M059J (cell line): Measurements from ENCODE around the gene SFXN5. TPM values are rescaled to one million over a fixed set of nuclear protein-coding genes. Genes with fewer than 3 reads are reported as not detected.
A peak's percentile ranks its signal among the peaks of the same experiment; 100 is the strongest.

ENCODE experiments used
- DNase-seq: peaks from one replicate; pipeline ENCODE4 v3.0.0-alpha.2; 2012; ENCODE audit warnings: low read depth
- total RNA-seq: library from RNA; depleted of rRNA; stranded (reverse); fragments of >200 nt; shearing (Covaris generic); gene quantifications from 2 replicates; pipeline ENCODE4 v1.2.3, GENCODE V29; 2014

SFXN5 gene
- total RNA-seq, 1 experiment from 2014 or later, result 17.3 TPM

DNA sequence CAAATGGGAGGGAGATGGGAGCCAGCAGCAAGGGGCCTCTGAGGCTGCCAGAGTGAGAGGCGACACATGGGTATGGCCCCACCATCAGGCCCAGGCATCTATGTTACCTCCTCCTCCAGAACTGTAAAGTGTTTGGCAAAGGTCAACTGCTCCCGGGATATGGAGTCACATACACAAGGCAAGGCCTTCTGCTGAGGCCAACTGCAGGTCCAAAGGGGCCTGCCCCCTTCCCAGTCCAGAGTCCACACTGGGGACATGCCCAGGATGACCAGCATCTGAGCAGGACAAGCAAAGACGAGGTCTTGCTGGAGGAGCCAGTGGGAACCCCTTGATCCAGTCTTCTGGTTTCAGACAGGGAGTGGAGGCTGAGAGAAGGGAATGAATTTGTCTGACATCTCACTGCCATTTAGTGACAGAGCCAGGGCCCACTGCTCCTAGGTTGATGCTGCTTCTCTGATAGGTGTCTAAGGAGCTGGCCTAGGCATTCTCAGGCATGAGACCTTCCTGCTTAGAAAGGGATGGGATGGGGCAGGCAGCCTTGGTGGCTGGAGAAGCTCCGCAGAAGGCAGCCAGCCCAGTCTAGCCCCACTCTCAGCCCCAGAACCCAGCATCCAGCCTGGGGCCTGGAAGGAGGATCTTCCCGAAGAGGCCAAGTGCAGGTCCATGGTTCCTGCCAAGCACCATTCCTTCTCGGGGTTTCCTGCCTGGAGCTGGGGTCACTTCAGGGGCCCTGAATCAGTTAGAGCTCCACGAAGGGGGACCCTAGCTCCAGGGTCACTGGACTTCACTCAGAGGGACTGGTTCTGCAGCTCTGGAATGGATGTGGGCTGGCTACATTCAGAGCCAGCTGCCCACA, 127.7 kb downstream of the SFXN5 start:
- DNase-seq, result no peak

DNA sequence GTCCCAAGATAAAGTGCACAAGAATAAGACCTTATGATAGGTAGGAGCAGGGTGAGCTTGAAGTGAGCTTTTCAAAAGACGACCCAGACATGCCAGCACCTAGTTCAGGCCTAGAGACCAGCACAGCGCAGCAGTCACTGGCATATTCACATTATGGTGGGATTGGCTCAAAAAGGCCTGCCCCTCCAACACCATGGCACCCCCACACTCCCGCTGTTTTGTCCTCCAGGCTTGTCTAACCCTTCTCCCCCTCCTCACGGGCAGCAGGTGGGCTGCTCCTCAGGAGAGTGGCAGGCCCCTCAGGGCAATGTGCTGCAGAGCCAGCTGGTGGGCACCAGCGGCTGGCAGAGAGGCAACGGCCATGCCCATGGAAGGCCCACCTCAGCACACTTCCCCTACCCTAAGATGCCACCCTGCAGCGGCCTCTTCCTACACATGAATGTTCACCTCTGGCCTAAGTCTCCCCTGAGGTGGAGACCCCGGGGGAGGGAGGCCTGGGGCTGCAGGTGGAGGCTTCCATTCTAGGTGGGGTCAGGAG, 128.6 kb downstream of the SFXN5 start:
- no peak for DNase-seq

DNA sequence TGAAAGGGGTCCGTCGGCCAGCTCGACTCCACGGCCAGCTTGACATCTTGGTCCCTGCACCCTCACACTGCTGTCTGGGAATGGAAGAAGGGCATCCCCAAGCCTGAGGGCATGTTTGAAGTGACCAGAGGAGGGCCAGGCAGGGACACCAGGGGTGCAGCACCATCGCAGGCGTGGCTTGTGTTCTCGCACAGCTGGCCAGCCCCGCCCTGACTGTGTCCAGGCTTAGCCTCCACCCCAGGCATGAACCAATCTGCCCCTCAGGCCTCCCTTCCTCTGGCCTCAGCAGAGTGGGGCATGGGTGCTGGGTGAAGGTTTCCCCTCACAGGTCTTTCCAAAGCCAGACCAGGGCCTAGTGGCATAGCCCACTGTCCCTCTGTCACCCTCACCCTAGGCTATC, 129.2 kb downstream of the SFXN5 start:
- no peak for DNase-seq

DNA sequence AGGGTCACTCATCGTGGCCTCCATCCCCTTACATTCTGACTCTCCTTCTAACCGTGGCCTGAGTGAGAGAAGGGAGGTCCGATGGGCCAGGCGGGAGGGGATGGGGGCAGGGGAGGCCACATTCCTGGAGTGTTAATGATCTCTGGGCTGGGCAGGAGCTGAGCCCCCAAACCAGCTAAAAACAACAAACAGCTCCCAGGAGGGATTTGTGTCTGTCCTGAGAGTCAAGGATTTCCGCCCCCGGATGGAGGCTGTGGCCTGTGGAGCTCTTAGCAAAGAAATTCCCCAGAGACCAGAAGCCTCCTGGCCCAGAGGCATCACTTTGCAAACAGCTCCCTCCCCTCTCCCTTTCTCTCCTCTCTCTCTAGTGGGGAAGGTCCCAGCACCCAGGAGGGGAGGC, 130.7 kb downstream of the SFXN5 start:
- DNase-seq, result no peak

DNA sequence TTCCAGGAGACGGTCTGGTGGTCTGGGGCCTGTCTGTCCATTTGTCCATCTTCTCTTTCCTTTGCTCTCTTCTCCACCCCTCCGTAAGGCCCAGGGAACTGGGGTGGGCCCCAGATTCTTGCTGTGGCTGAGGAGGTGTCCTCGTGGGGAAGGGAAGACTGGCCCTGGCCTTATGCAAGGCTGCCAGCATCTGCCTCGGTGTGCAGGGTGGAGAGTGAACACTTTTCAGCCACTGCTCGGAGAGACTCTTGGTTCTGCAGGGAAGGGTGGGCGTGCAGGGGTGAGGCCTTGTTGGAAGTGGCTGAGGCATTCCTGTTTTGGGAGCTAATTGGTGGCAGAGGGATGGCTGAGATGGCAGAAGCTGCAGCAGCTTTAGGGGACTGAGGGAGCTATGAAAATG, 131.2 kb downstream of the SFXN5 start:
- no peak for DNase-seq

DNA sequence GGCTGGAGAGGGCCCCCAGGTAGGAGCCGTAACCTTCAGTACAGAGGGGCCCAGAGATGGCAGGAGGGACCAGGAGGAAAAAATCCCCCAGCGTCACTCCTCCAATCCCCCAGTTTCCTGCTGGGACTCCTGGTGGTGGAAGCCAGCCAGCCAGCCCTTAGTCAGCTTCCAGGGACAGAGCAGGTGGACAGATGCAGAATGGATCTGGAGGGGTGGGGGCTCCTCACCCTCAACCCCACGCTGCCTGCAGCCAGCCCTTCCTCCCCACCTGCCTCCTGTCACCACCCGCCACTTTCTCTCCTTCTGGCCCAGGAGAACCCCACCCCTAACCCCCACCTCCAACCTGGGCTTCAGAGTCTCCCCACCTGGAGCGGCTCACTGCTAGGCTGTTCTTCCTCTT, 133.1 kb downstream of the SFXN5 start:
- DNase-seq, result no peak

DNA sequence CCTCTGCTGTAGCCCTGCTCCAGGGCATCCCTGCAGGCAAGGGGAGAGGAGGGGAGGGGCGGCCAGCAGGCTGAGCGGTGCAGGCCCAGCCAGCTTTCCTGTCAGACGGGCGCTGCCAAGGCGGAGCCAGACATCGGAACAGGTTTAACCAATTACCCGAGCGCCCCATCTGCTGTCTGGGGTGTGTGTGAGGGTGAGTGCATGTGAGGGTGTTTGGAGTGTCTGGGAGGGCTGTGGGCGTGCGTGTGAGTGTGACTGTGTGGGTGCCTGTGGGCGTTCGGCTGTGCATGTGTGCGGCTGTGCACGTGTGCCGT, 134.2 kb downstream of the SFXN5 start:
- no peak for DNase-seq

DNA sequence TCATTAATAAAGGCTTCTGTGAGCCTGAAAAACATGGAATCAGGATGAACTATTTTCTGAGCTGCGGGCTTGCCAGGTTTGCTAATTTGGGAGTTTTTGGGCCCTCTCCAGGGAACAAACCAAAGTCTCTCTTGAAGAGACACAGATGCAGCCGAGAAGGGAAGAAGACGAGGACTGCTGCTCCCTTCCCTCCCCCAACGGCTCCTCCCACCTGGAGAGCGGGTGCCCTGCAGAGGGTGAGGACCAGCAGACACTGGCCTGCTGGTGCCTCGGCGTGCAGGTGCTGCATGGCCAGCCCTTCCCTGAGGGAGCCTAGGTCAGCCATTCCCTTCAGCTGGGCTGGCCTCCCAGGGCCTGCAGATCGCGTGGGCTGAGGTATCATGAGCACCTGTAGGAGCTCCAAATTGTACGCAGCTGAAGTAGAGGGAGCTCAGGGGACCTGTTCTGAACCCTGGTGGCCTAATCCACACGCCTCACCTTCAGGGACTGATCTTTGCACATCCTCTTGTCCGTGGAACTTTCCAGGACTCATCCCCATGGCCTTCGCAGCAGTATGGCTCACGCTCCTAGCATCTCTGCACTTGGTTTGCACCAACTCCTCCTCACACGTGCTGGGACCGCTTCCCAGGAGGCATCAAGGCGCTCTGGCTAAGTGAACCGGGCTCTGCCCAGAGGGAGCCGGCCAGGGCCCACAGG, 134.7 kb downstream of the SFXN5 start:
- DNase-seq, result no peak

DNA sequence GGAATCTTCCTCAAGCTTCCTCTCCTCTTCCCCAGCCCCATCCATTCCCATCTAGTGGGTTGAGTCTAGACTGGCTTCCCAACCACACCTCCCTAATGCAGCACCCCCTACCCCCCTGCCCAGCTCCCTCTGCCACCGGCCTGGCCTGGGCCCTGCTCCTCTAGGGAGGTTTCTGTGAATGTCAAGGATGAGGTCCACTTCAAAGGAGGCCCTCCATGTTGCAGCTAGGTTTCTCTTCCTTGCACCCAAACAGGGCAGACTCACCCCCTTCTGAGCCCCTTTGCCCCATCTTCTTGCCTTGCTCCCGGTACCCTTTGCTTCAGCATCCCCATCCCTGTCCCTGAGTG, 135.9 kb downstream of the SFXN5 start:
- no peak for DNase-seq

DNA sequence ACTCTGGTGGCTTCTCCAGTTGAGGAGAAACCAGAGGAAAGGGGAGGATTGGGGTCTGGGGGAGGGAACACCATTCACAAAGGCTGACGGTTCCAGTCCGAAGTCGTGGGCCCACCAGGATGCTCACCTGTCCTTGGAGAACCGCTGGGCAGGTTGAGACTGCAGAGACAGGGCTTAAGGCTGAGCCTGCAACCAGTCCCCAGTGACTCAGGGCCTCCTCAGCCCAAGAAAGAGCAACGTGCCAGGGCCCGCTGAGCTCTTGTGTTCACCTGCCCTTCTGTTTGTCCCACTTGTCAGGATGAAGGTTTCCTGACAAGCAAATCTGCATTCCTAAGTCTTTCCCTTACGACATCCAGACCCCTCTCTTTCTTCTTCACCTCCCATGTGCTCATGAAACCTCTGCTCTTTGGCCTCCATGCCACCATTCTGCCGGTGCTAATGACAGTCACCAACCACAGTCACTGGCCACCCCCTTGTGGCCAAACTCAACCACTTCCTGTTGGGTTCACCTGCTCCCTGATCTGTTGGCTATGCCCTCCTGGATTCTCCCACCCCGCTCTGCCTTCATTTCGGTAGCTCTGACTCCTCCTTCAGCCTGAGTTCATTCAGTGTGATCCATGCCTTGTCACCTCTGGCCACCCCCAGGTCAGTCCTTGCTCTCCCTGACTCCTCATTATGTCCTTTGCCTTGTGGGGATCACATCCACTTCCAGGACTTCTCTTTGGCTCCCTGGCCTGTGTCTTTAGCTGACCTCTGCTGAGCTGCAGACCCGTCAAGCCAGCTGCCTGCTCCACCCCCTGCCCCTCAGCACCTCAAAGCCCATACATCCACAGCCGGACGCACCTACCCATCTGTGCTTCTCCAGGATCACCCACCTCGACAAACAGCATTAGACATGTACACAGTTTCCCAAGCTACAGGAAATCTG, 136.6 kb downstream of the SFXN5 start:
- peak; percentile 48 for DNase-seq

DNA sequence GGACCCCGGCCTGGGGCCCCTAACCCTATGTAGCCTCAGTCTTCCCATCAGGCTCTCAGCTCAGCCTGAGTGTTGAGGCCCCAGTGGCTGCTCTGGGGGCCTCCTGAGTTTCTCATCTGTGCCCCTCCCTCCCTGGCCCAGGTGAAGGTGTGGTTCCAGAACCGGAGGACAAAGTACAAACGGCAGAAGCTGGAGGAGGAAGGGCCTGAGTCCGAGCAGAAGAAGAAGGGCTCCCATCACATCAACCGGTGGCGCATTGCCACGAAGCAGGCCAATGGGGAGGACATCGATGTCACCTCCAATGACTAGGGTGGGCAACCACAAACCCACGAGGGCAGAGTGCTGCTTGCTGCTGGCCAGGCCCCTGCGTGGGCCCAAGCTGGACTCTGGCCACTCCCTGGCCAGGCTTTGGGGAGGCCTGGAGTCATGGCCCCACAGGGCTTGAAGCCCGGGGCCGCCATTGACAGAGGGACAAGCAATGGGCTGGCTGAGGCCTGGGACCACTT, 137.8 kb downstream of the SFXN5 start:
- no peak for DNase-seq

DNA sequence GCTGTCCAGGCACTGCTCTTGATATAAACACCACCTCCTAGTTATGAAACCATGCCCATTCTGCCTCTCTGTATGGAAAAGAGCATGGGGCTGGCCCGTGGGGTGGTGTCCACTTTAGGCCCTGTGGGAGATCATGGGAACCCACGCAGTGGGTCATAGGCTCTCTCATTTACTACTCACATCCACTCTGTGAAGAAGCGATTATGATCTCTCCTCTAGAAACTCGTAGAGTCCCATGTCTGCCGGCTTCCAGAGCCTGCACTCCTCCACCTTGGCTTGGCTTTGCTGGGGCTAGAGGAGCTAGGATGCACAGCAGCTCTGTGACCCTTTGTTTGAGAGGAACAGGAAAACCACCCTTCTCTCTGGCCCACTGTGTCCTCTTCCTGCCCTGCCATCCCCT, 138.3 kb downstream of the SFXN5 start:
- DNase-seq, result no peak

DNA sequence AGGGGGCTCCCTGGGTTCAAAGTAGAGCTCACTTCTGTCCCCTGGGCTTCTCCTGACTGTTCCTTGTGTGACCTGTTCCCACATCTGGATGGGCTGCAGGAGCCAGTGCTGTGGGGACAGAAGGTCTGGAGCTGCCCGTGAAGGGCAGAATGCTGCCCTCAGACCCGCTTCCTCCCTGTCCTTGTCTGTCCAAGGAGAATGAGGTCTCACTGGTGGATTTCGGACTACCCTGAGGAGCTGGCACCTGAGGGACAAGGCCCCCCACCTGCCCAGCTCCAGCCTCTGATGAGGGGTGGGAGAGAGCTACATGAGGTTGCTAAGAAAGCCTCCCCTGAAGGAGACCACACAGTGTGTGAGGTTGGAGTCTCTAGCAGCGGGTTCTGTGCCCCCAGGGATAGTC, 138.7 kb downstream of the SFXN5 start:
- DNase-seq, result no peak

DNA sequence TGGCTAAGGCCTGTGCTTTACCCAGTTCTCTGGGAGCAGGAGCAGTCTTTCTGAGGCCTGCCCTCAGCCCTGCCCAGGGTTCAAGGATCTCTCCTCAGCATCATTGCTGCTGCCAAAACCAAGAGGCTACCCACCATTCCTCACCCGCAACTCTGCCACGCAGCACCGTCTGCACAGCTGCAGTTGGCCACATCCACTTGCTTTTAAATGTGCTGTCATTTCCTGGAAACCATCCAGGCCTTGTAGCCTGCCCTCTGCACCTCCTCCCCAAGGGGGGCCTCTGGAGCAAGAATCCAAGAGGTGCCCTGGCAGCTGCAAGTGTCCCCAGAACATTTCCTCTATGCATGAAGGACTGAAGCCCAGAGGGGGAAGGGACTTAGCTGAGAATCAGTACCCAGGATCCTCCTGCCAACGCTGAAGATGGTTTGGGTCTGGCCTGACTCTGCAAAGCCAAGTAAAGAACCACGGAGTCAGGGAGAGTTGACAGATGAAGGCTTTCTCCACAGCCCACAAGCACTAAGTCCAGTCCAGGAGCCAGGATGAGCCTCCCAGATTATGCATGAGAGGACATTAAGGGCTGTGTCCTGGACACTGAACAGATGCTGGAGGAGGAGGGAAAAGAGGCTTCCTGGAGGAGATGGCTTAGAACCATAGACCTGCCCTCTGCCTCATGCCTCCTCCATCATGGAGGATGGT, 139.3 kb downstream of the SFXN5 start:
- peak; percentile 61 for DNase-seq

DNA sequence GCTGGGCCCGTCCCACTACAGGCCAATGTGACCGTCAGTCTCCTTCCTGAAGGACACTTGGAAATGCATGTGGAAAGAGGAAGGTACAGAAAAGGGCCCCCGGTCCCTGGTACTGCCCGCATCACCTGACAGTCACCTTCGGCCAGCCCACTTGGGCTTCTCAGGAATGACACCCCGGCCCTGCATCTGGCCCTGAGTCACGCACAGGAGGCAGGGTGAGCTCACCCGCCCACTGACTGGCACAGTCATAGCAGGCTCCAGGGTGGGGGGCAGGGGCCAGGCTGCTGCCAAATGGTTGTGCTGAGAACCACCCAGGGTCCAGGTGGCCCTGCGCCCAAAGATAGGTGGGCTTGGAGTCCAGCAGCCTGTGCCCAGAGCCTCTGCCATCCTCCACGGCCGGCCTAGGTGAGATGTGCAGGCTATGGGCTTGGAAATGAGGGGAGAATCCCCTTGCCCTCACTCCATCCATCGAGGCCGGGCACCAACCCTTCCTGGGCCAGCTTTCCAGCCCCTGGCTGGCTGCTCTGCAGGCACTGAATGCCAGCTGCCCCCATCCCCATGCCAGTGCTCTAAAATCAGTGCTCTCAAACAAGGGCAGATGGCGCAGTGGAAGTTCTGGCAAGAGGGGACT, 140.1 kb downstream of the SFXN5 start:
- peak; percentile 73 for DNase-seq

DNA sequence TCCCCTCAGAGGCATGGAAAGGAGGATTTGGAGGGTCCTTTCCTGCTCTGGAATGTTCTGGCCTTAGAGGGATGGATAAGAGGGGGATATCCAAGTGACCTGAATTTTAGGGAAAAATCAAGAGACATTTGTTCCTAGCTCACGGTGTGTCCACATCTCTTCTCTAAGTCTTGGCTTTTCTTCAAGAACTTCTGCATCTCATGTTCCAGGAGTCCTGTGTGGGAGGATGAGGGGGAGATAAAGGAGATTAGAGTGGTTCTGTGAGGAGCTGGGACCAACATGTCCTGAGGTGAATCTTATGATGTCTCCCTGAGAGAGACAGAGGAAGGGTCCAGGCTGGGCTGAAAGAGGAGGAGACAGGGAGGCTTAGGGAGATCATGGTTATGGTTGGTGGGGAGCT, 142.5 kb downstream of the SFXN5 start:
- DNase-seq, result no peak

DNA sequence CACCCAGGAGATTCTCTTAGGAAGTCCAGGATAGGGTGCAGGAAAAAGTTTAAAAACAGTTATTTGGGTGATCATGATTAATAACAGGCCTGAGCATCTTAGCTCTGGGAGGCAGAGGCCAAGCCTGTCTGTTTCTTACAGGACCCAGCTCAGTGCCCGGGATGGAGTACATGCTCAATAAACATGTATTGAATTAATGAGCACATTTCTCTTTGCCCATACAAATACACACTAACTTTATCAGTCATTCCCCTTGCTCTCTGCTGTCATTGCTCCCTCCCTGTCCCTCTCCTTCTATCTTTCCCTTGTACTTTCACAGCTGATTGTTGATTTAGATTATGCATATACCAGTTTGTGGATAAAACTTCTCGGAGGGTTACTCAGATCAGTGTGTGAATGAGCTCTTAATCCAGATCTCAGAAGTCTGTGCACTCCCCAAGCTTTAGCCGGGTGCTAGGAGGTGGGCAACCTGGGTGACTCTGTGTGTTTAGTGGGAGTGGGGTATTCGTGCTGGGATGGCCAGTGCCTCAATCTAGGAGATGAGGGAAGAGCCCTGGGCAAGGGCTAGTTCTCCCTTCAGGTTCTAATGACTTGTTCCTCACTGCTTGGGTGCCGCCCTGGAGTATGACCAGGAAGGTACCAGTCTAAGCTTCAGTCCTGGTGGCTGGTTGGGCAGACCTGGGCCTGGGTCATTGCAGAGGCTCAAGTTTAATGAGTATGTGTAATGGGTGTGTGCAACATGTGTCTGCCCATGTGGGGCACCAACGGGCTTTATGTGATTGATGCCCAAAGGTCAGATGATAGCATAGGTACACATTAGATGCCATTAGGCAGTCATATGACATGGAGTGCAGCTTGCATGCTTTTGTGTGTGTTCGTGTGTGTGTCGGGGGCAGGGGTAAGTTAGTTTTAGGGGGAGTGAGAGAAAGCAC, 143.6 kb downstream of the SFXN5 start:
- no peak for DNase-seq

DNA sequence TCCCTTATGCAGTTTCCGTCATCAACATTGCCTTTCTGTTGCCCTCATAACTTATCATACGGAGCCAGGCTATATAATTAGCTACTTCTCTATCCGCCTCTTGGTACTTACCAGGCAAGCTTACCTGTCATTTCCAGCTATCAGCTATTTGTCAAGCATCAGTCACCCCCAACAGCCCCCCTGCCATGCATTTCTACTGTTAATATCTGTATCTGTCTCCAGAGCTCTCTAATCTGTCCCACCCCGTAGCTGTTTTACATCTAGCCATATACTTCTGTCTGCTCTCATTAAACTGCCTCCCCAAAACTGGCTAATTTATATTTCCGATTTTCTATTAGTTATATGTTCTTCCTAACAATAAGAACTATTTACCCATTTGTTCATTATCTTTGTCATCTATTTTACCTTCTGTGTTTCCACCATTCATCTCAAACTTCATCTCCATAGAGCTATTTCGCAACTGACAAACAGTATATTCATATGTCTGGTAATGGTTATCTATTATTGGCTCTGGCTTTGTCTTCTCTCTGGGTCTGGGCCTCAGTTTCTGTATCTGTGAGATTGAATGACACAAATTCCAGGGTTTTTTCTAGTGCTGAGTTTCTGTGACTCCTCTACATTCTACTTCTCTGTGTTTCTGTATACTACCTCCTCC, 144.6 kb downstream of the SFXN5 start:
- DNase-seq, result no peak

DNA sequence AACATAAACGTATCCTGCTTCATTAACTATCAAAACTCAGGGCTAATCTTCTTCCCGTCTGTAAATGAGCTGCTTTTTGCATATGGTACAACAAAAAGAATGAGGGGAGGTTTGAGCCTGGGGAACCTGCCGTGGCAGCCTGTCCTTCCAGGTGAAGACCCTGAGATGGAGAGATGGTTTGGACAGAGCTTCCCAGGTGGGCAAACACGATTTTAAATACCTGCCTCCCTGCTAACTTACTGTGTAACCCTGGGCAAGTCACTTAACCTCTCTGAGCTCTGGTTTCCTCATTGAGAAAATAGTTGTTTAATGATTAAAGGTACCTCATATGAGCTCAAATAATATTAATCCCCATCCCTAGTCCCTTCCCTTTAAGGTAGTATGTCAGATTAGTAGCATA, 145.1 kb downstream of the SFXN5 start:
- no peak for DNase-seq
